GM10266 (cell line): ENCODE measurements around the gene CHCT1.
"Not testable (repeated sequence)": the region's sequence is repeated elsewhere in the genome, so short reads cannot be mapped to it uniquely, and the experiment has no call there.

ENCODE experiments used
- DNase-seq: peaks from one replicate; pipeline ENCODE4 v3.0.0; 2012; ENCODE audit errors: extremely low spot score
- CTCF ChIP-seq: IDR thresholded peaks from 2 replicates; pipeline ENCODE4 v1.5.1; 2012; ENCODE audit warnings: mild to moderate bottlenecking, low read depth; ENCODE audit not compliant: control insufficient read depth, insufficient read depth; ENCODE audit errors: missing control alignments

The CHCT1 gene

DNA sequence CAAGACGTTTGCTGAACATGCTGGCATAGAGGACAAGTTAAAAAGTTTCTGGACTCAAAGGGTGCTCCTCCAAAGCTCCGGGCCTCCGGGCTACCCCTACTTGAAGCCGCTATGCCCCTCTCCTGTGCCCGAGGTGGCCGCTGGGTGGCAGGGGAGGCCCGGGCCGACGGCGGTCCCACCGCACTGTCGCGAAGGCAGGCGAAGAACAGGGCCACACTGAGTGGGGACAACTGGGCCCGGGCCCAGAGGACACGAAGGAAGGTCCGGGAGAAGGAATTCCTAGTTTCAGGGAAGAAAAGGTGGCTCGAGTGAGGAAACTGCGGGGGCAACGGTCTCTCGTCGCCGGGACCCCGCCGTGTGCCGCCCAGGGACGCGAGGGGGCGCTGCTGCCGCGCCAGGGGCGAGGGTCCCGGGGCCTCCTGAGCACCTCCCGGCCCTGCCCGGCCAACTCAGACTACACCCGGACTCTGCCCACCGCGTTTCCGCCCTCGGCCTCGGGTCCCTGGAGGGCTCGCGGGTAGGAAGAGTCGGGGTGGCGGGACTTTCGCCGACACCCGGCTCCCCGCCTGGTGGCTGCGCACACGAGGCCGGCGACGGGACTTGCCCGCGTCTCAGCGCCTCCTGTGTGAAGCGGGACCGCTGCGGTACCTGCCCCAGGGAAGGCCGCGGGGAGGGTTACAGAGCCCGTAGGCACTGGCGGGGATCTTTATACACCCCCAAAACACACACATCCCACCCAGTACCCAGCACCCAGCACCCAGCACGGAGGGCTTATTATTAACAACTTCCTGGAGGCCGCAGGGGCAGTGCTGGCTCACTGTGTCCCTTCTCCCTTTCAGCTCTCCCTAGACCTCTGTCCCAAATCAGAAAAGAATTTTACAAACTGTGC is 772 bp upstream of the CHCT1 start:
- peak; percentile 87 for TF ChIP-seq CTCF
- peak; percentile 84 for DNase-seq

GRCh38 chr17:60423865-60424264 is 1.6 kb downstream of the CHCT1 start:
- no peak for TF ChIP-seq CTCF
- DNase-seq, result no peak

DNA sequence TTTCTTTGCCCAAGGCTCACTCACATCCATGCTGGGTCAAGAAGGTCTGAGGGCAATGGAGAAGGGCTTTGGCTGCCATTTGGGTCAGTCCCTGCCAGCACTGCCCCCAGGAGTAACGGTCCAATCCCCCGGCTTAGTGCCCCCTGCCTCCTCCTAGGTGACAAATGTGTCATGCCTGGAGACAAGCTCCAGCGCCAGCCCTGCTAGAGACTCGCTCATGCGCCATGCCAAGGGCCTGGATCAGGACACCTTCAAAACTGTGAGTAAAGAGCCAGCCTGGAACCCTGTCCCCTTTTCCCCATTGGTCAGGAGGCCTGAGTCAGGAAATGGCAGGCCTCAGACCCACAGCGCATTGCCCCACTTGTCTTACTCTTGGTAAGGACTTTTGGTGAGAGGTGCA is 3.3 kb downstream of the CHCT1 start:
- DNase-seq, result no peak
- no peak for TF ChIP-seq CTCF

GRCh38 chr17:60426596-60426995 is 4.3 kb downstream of the CHCT1 start:
- no peak for DNase-seq

DNA sequence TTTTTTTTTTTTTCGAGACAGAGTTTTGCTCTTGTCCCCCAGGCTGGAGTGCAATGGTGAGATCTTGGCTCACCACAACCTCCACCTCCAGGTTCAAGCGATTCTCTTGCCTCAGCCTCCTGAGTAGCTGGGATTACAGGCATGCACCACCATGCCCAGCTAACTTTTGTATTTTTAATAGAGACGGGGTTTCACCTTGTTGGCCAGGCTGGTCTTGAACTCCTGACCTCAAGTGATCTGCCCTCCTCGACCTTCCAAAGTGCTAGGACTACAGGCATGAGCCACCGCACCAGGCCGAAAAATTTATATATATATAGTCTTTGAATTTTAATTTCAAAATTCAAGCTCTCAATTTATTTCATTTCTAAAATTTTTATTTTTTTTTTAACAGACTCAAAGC is 6.2 kb downstream of the CHCT1 start:
- DNase-seq, result not testable (repeated sequence)

More at GRCh38 chr17:60426596-60426995, 4.3 kb downstream of the CHCT1 start:
- no peak for TF ChIP-seq CTCF

DNA sequence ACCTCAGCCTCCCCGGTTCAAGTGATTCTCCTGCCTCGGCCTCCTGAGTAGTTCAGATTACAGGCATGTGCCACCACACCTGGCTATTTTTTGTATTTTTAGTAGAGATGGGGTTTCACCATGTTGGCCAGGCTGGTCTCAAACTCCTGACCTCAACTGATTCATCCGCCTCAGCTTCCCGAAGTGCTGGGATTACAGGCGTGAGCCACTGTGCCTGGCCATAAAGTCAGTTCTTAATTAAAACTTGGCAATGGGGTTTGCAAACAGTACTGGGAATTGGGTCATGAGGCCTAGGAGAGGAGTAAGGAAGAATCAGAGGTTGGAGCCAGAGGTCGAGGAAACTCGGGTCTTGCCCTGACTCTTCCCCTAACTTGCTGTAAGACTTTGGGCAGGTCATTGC is 8.3 kb downstream of the CHCT1 start:
- not testable (repeated sequence) for DNase-seq

DNA sequence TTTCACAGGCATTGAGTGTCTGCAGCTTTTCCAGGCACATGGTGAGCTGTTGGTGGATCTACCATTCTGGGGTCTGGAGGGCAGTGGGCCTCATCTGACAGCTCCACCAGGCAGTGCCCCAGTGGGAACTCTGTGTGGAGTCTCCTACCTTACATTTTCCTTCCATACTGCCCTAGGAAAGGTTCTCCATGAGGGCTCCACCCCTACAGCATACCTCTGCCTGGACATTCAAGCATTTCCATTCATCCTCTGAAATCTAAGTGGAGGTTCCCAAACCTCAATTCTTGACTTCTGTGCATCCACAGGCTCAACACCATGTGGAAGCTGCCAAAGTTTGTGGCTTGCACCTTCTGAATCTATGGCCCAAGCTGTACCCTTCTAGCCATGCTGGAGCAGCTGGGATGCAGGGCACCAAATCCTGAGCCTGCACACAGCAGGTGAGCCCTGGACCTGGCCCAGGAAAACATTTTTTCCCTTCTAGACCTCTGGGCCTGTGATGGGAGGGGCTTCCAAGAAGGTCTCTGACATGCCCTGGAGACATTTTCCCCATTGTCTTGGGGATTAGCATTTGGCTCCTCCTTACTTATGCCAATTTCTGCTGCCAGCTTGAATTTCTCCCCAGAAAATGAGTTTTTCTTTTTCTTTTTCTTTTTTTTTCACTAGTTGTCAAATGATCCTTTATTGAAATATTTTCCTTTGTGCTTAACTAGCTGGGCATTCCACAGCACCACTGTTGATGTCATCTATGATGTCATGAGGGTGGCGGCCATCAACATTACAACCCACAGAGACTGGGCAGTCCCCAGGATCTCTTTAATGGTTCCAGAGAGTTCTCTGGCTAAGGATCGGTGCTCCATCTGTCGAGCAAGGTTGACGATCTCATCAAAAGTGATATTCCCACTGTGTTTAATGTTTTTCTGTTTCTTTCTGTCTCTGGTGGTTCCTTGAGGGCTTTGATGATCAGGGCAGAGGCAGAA is 11.0 kb downstream of the CHCT1 start:
- DNase-seq, result not testable (repeated sequence)

DNA sequence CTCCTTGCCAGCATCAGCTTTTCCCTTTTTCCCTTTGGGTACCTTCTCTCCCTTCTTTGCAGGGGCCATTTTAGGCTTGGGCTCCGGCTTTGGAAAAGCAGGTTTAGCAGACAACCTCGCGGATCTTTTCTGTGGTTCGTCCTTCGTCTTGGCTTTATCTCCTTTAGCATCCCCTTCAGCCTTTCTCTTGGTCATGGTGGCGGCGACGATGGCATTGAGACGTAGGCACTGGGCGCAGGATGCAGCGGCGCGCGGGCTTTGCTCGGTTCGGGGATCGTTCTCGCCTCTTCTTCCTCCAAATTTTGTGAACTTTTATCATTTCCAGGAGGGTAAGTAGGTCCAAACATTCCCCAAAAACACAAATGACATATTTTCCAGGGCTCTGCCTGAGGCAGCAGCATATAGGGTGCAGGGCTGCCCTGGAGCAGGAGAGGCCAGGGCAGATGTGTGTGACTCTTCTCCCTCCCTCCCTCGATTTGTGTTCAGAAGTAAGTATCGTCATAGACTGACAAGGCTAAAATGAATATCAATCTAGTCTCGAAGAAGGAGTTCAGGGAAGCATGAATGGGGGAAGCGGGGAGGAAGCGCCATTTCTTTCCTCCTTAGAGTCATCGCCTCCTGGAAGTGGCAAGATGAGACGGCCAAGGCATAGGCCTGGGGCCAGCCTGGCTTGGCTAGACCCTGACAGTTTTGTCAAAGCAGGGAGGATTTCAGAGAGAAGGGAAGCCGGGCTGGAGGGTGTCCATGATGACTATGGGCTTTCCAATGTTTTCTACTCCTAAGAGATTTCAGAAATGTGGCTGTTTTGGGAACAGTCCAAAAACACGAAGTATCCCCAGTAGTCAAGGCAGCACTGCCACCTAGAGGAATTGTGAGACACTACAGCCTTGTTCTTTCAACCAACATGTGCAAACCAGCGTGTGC is 13.2 kb downstream of the CHCT1 start:
- peak; percentile 63 for DNase-seq
- peak; percentile 85 for TF ChIP-seq CTCF
